Measurements from ENCODE around the gene COL6A3.
"Not testable (repeated sequence)": the region's sequence is repeated elsewhere in the genome, so short reads cannot be mapped to it uniquely, and the experiment has no call there.

COL6A3 gene

DNA sequence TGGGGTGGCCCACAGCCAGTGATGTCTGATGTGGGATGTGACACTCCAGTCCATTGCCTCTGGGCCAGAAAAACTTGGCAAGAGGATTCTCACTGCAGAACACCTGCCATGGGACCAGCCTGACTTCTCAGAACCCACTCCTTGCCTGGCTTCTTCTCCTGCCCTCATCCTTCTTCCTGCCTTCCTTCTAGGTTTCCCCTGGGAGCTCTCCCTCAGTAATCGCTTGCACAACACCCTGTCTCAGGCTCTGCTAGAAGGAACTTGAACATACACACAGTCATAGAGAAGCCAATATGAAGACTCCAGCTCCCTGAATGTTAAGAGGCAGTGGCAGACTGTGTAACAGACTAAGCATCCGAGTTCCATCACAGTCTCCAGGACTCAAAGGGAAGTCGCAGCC lies 4.3 kb upstream of the COL6A3 start:
- DNase-seq (ENCODE audit: low read depth in 3 of 3) = no peak

DNA sequence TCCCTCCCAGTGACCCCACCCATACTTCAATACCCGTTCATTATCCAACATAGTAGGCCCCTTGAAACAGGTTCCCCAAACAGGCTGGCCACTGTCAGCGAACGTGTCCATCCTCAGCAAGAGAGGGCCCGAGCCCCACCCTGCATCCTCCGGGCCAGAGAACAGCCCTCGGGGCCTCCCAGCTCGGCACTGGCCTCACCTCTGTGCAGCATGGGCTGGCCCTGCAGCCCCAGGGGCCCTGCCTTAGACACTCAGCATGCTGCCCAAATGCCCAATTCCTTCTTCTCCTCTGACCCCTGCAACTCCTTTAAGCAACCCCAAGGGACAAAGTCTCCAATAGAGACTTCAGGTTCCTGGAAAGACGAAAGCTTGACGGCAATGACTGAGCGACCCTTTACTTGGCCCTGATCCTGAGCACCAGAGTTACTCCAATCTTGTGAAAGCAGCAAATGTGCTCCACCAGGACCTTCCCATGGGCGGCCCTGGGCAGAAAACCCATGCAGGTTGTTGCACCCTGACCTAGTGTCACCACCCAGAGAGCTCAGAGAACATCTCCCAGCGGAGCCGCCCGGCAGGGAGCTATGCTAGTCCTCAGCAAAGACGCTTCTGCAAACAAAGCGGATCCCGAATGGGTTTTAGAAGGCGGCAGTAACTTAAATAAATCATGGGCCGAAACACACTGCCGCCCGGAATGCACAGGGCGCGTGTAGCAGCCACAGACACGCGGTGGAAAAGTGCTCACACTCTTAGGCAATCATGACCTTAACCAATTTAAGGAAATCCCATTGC lies 782 bp downstream of the COL6A3 start:
- no peak for DNase-seq (ENCODE audit: low read depth in 3 of 3)

GRCh38 chr2:237412646-237412987 lies 1.3 kb downstream of the COL6A3 start:
- DNase-seq (ENCODE audit: low read depth in 3 of 3) = no peak

DNA sequence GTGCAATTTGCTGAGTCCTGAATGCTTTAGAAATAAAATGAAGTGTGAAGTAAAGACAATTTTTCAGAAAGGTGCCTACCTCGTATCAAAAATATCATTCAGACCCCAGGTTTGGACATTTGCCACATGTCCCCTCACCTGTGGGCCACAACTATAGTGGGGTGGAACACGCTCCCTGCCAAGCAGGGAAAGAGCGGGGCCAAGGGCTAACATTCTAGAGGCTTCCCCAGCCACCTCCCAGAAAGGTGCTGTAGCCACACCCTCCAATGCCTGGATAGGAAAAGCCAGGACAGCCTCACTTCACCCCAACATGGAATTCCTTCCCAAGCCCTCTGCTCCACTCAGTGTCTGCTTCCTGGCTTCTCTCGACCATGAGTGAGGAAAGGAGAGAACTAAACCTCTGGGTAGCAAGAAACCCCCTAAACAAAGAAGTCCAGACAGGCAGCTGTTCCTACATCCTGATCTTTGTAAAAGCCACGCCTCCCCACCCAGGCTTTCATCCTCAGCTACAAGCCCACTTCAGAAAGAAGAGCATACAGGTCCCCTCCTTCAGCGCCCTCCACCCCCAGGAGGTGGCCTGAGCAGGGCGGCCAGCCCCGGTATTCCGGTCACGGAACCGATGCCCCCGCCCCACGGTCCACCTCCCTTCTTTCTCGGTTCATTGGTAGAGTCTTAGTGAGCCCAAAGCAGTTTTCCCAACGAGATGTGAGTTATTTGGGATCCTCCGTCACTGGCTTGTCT lies 2.1 kb downstream of the COL6A3 start:
- no peak for DNase-seq (ENCODE audit: low read depth in 3 of 3)

DNA sequence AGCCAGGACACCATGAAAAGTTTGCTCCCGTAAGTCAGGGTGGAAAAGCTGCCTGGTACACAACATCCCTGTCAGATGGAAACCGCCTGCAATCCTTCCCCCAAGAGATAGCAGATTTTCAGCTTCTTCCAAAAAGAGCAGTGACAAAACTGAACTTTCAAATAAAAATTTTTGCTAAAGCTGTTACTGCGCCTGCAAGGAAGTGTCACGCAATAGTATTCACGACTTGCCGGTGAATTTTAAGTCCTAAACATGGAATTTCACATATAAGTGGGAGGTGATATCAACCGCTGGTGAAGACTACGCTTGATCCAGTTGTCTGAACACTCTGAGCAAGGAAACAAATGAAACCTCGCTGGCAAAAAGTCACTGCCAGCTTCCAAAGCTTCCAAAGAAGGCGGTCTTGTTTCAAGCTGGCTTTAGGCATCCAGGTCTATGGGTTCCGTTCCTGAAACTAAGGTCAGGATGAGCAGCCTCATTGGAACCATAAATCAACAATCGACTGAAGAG lies 2.8 kb downstream of the COL6A3 start:
- no peak for DNase-seq (ENCODE audit: low read depth in 3 of 3)

GRCh38 chr2:237409263-237409662 lies 4.7 kb downstream of the COL6A3 start:
- DNase-seq (ENCODE audit: low read depth in 3 of 3) = not testable (repeated sequence)

GRCh38 chr2:237408335-237409000 lies 5.5 kb downstream of the COL6A3 start:
- no peak for DNase-seq (ENCODE audit: low read depth in 3 of 3)

GRCh38 chr2:237407700-237408099 lies 6.3 kb downstream of the COL6A3 start:
- DNase-seq (ENCODE audit: low read depth in 3 of 3) = no peak

DNA sequence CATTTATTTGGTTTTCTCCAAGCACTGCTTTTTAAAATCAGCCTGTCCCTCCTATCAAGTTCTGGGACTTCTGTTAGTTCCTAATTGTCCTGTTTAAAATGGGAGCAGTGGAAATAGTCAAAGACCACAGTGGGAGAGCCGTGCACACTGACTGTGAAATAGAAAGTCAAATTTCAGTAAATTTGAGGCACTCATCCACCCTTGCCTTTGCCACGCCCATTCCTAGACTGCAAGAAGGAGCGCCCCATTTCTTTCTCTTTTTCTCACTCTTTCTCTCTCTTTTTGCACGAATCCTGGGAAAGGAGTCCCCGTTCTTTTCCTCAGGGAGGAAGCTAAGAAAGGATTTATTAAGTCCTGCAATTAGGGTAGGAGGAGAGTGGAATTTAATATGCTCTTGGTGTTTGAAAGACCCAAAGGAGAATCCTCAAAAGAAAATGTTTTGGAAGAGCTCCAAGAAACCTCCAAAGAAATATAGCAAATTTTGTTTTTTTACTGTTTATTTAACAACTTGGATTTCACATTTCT lies 7.5 kb downstream of the COL6A3 start:
- no peak for DNase-seq (ENCODE audit: low read depth in 3 of 3)

- no peak for DNase-seq (ENCODE audit: low read depth in 3 of 3)
These were observed 8.4 kb downstream of the COL6A3 start for GRCh38 chr2:237405605-237406004.

DNA sequence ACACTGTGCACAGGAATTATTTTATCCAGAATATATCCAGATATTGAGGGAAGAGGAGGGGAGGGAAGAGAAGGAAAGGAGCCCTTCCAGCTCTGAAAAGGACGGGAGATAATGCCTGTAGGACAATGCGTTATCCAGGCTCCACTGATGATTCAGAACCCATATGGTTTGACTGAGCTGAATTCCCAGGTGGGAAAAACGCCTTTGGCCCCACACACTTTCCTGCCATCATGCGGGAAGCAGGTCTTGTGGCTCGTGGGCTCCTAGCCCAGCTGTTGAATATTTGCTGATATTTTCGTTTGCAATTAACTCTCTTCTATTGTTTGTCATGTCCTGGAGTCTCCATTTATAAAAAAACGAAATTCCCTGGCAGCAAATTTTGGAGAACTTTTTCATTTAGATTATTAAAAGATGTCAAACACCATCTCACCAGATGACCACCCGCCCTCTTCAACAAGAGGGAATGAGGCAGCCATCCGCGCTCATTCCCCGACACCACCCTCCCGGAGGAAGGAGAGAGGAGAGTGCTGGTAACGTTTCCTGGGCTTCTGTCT lies 8.9 kb downstream of the COL6A3 start:
- no peak for DNase-seq (ENCODE audit: low read depth in 3 of 3)

- no peak for DNase-seq (ENCODE audit: low read depth in 3 of 3)
These were observed 9.6 kb downstream of the COL6A3 start for GRCh38 chr2:237404413-237404812.

DNA sequence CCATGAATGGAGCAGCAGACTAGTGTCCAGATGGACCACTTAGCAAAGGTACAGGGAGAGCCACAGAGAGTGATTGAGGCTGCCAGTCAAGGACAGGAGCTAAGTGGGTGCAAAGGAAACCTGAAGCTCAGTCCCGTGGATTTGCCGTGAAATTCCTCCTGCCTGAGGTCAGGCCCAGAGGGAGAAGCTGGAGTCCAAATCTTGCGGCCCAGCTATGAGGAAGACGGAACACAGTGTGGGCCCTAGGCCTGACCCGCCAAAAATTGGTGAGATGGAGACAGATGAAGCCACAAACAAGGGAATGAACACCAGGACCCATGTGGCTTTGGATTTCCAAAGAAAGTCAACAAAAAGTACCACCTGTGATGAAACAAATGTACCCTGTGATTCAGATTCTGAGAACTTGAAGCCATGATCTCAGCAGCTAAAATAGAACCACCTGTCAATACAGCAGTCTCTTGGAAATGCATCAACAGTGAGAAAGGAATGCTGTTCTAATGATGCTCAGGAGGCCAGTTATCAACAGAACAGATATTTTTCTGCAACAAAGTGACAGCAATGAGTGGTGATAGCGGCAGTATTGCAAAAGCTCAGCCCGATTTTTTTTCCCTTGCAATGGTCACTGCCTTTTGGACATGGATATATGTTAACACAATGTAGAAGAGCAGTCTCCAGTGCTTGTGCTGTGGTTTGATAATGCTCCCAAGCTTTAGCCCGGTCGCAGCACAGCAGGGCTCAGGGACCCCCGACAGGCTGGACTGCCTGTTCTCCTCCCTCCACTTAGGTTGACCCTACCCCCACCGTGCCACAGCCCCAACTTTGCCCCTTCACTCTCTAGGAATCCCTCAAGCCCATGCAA lies 10.7 kb downstream of the COL6A3 start:
- no peak for DNase-seq (ENCODE audit: low read depth in 3 of 3)

DNA sequence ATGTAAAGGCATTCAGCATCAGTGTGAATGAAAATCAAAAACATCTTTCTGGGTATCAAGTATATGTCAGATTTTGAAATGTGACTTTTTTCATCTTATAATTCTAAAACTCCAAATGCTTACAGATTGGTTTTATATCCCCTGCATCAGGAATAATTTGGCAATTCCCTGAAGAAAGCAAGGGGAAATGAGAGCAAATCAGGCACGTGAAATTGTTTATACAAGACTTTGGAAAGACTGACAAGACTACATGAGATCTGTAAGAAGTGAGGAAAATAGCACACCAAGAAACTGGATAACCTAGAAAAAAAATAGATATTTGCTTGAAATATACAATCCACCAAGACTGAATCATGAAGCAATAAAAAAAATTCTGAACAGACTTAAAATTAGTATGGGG lies 13.8 kb downstream of the COL6A3 start:
- no peak for DNase-seq (ENCODE audit: low read depth in 3 of 3)

DNA sequence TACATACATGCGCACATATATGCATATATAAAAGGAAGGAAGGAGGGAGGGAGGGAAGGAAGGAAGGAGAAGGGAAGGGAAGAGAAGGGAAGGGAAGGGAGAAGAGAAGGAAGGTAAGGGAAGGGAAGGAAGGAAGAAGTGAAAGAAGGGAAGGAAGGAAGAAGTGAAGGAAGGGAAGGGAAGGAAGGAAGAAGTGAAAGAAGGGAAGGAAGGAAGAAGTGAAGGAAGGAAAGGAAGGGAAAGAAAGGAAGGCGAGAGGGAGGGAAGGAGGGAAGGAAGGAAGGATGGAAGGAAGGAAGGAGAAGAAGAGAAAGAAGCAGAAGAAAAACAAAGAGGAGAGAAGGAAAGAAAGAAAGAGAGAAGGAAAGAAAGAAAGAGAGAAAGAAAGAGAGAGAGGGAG lies 16.9 kb downstream of the COL6A3 start:
- no peak for DNase-seq (ENCODE audit: low read depth in 3 of 3)

GRCh38 chr2:237393523-237393922 lies 20.4 kb downstream of the COL6A3 start:
- DNase-seq (ENCODE audit: low read depth in 3 of 3) = no peak

DNA sequence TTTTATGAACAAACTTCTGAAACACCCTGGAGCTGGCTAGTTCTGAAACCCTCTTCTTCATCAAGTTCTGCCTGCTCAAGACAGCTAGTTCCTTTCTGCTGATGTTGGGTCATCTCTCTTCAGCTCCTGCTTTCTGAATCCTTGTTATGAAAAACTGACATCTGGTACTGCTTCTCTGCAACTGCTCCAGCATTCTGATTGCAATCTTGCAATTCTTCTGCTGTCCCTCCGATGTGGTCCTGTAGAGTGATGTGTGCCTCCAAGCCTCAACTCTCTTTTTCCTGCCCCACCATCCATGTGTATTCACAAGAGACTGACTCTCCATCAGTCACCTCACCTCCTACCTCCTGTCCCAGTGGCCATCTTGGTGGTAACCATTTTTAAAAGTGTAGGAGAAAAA lies 21.8 kb downstream of the COL6A3 start:
- no peak for DNase-seq (ENCODE audit: low read depth in 3 of 3)

- DNase-seq (ENCODE audit: low read depth in 3 of 3) = no peak
These were observed 22.8 kb downstream of the COL6A3 start for GRCh38 chr2:237391140-237391539.

GRCh38 chr2:237390235-237390634 lies 23.7 kb downstream of the COL6A3 start:
- no peak for DNase-seq (ENCODE audit: low read depth in 3 of 3)

GRCh38 chr2:237389831-237390230 lies 24.1 kb downstream of the COL6A3 start:
- DNase-seq (ENCODE audit: low read depth in 3 of 3) = no peak

DNA sequence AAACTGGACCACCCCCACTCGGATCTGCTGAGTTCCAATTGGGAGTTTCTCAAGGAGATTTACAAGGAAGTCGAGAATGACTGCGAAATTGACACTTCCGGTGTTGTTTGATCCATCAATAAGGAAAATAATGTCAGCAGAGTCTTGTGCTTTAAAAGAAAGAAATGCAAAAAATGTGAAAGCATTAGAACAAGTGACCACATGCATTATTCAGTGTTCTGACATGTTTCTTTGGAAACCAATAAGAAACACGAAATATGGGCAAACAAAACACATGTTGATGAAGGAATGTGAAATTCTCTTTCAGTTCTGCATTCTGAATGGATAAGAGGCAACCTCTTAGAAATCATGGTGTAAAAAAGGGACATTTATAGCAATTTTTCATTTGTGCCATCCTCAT lies 25.9 kb downstream of the COL6A3 start:
- DNase-seq (ENCODE audit: low read depth in 3 of 3) = no peak
